ENCODE measurements around the gene EPHB4. TPM values are rescaled to one million over a fixed set of nuclear protein-coding genes. Genes with fewer than 3 reads are reported as not detected.

The EPHB4 gene
- total RNA-seq, 1 experiment from 2014 or later, result 120 TPM

GRCh38 chr7:100773491-100773890, 53.8 kb downstream of the EPHB4 start (continued):
- no peak for TF ChIP-seq ZNF281 (CRISPR knock-in tag; IDR thresholded peaks at IDR 0.05)

DNA sequence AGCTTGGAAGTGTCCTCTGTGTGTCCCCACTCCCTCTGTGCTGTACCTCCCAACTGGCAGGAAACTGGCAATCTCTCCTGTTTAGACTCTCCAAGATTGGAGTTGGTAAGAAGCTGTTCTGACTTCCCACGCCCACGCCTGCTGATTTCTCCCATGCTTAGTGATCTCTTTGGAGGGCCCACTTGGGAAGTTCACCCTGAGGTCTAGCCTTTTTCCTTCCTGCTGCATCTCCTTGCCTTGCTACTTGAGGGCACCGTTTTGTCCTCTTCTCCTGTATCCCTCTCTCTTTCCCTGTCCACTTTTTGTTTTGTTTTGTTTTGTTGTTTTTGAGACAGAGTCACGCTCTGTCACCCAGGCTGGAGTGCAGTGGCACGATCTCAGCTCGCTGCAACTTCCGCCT, 58.5 kb downstream of the EPHB4 start:
- H3K4me3 Mint-ChIP-seq, result no peak overlapping the region
- DNase-seq (ENCODE audit: low spot score), result no peak
- CTCF ChIA-PET, result interaction anchor here (0.8 to 1.8 kb wide), 3 partner anchors 9 to 63 kb away, joined by 4 to 7 read pairs (median 4); partner anchors contain the start of gene POP7
- POLR2A ChIA-PET, result interaction anchor here (0.6 to 1.0 kb wide), 2 partner anchors 13 to 1224 kb away, joined by 4 read pairs; no protein-coding TSS in a partner anchor
- peaks cover 3% of the 10 kb centered on the region; the same call in 1 of the 2 replicates for H3K9me3 Mint-ChIP-seq
- H3K4me1 Mint-ChIP-seq, result 0 out of 2 replicates have a peak, but pooled peaks cover 2% of the 10 kb centered on the region
- no peak for ATAC-seq
- no peaks in the 10 kb centered on the region for H3K36me3 Mint-ChIP-seq
- H3K27me3 Mint-ChIP-seq (ENCODE audit: low read depth), result no peaks in the 10 kb centered on the region; the same call in none of the 2 replicates
- no peak overlapping the region; the same call in 1 of the 2 replicates for H3K27ac Mint-ChIP-seq
- TF ChIP-seq, protein P1, sequence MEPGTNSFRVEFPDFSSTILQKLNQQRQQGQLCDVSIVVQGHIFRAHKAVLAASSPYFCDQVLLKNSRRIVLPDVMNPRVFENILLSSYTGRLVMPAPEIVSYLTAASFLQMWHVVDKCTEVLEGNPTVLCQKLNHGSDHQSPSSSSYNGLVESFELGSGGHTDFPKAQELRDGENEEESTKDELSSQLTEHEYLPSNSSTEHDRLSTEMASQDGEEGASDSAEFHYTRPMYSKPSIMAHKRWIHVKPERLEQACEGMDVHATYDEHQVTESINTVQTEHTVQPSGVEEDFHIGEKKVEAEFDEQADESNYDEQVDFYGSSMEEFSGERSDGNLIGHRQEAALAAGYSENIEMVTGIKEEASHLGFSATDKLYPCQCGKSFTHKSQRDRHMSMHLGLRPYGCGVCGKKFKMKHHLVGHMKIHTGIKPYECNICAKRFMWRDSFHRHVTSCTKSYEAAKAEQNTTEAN (CRISPR knock-in tag; IDR thresholded peaks at IDR 0.05), result no peak
- TF ChIP-seq, protein P2, sequence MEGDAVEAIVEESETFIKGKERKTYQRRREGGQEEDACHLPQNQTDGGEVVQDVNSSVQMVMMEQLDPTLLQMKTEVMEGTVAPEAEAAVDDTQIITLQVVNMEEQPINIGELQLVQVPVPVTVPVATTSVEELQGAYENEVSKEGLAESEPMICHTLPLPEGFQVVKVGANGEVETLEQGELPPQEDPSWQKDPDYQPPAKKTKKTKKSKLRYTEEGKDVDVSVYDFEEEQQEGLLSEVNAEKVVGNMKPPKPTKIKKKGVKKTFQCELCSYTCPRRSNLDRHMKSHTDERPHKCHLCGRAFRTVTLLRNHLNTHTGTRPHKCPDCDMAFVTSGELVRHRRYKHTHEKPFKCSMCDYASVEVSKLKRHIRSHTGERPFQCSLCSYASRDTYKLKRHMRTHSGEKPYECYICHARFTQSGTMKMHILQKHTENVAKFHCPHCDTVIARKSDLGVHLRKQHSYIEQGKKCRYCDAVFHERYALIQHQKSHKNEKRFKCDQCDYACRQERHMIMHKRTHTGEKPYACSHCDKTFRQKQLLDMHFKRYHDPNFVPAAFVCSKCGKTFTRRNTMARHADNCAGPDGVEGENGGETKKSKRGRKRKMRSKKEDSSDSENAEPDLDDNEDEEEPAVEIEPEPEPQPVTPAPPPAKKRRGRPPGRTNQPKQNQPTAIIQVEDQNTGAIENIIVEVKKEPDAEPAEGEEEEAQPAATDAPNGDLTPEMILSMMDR (IDR thresholded peaks at IDR 0.05), result no peak
- TF ChIP-seq IRF1 (CRISPR knock-in tag; IDR thresholded peaks at IDR 0.05), result no peak
- TF ChIP-seq TEAD4 (CRISPR knock-in tag; IDR thresholded peaks at IDR 0.05), result no peak
- TF ChIP-seq FOXP1 (CRISPR knock-in tag; IDR thresholded peaks at IDR 0.05; ENCODE audit: borderline replicate concordance), result no peak
- no peak for TF ChIP-seq NFYB (CRISPR knock-in tag; conservative IDR thresholded peaks at IDR 0.05; ENCODE audit: low read depth)
- TF ChIP-seq, protein P3, sequence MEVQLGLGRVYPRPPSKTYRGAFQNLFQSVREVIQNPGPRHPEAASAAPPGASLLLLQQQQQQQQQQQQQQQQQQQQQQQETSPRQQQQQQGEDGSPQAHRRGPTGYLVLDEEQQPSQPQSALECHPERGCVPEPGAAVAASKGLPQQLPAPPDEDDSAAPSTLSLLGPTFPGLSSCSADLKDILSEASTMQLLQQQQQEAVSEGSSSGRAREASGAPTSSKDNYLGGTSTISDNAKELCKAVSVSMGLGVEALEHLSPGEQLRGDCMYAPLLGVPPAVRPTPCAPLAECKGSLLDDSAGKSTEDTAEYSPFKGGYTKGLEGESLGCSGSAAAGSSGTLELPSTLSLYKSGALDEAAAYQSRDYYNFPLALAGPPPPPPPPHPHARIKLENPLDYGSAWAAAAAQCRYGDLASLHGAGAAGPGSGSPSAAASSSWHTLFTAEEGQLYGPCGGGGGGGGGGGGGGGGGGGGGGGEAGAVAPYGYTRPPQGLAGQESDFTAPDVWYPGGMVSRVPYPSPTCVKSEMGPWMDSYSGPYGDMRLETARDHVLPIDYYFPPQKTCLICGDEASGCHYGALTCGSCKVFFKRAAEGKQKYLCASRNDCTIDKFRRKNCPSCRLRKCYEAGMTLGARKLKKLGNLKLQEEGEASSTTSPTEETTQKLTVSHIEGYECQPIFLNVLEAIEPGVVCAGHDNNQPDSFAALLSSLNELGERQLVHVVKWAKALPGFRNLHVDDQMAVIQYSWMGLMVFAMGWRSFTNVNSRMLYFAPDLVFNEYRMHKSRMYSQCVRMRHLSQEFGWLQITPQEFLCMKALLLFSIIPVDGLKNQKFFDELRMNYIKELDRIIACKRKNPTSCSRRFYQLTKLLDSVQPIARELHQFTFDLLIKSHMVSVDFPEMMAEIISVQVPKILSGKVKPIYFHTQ (CRISPR knock-in tag; IDR thresholded peaks at IDR 0.05), result no peak
- TF ChIP-seq, protein P4, sequence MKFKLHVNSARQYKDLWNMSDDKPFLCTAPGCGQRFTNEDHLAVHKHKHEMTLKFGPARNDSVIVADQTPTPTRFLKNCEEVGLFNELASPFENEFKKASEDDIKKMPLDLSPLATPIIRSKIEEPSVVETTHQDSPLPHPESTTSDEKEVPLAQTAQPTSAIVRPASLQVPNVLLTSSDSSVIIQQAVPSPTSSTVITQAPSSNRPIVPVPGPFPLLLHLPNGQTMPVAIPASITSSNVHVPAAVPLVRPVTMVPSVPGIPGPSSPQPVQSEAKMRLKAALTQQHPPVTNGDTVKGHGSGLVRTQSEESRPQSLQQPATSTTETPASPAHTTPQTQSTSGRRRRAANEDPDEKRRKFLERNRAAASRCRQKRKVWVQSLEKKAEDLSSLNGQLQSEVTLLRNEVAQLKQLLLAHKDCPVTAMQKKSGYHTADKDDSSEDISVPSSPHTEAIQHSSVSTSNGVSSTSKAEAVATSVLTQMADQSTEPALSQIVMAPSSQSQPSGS (CRISPR knock-in tag; IDR thresholded peaks at IDR 0.05; ENCODE audit: borderline replicate concordance, low read depth), result no peak
- TF ChIP-seq IRF2 (CRISPR knock-in tag; IDR thresholded peaks at IDR 0.05; ENCODE audit: borderline replicate concordance, low read depth), result no peak
- TF ChIP-seq EMX1 (CRISPR knock-in tag; IDR thresholded peaks at IDR 0.05), result no peak
- no peak for TF ChIP-seq SOX15 (CRISPR knock-in tag; IDR thresholded peaks at IDR 0.05)
- no peak for TF ChIP-seq ZNF416 (CRISPR knock-in tag; IDR thresholded peaks at IDR 0.05)
- no peak for TF ChIP-seq NR2C2 (CRISPR knock-in tag; IDR thresholded peaks at IDR 0.05)
- TF ChIP-seq MYBL2 (CRISPR knock-in tag; IDR thresholded peaks at IDR 0.05), result no peak
- TF ChIP-seq ZNF671 (CRISPR knock-in tag; IDR thresholded peaks at IDR 0.05), result no peak
- TF ChIP-seq ZNF425 (CRISPR knock-in tag; conservative IDR thresholded peaks at IDR 0.05), result no peak
- no peak for TF ChIP-seq TP53 (CRISPR knock-in tag; IDR thresholded peaks at IDR 0.05)
